Keratinocyte (primary cell): ENCODE measurements around the gene LOXHD1. TPM values are rescaled to one million over a fixed set of nuclear protein-coding genes. Genes with fewer than 3 reads are reported as not detected.

ENCODE experiments used
- DNase-seq: peaks from one replicate; pipeline ENCODE4 v3.0.0-alpha.2; 2011; ENCODE audit warnings: low read depth, missing footprints, low spot score
- FAIRE-seq: peaks from 2 replicates; lab custom pipeline; 2011; peaks lifted over from hg19 to GRCh38; lab: Jason Lieb, UNC
- H2AFZ ChIP-seq: 2 replicates; pipeline ENCODE4 v1.6.0; 2012; ENCODE audit warnings: low read length, control low read depth, inconsistent platforms; ENCODE audit not compliant: control insufficient read depth
- H3K27ac ChIP-seq: 2 replicates; pipeline ENCODE4 v1.5.1; 2011; ENCODE audit warnings: low read length; ENCODE audit not compliant: control insufficient read depth, insufficient read depth
- H3K27me3 ChIP-seq: 3 replicates; pipeline ENCODE4 v1.6.0; 2011; ENCODE audit warnings: low read length; ENCODE audit not compliant: control insufficient read depth, insufficient read depth; ENCODE audit errors: extremely low read depth
- H3K36me3 ChIP-seq, 2 experiments: 2 replicates in 1 of 2; 3 replicates in 1 of 2; pipeline ENCODE4 v1.5.1; 2011; ENCODE audit warnings: low read length in 2 of 2, mild to moderate bottlenecking in 1 of 2; ENCODE audit not compliant: control insufficient read depth in 2 of 2, insufficient read depth in 2 of 2; ENCODE audit errors: extremely low read depth in 1 of 2
- H3K4me1 ChIP-seq: 3 replicates; pipeline ENCODE4 v1.5.1; 2011; ENCODE audit warnings: low read length; ENCODE audit not compliant: control insufficient read depth, insufficient read depth; ENCODE audit errors: extremely low read depth
- H3K4me2 ChIP-seq: 3 replicates; pipeline ENCODE4 v1.6.0; 2011; ENCODE audit warnings: low read depth, low read length; ENCODE audit not compliant: control insufficient read depth, insufficient read depth; ENCODE audit errors: extremely low read depth
- H3K4me3 ChIP-seq, 3 experiments: fragments of 200-600 bp in 1 of 3; sonication (generic) in 1 of 3; 2 replicates in 2 of 3; 3 replicates in 1 of 3; pipeline ENCODE4 v1.5.1; 2011 to 2016; ENCODE audit warnings: low read length in 3 of 3, mild to moderate bottlenecking in 3 of 3, control low read depth in 2 of 3, inconsistent platforms in 1 of 3, low read depth in 1 of 3, mixed read lengths in 1 of 3, mixed run types in 1 of 3, moderate library complexity in 1 of 3; ENCODE audit not compliant: control insufficient read depth in 2 of 3, insufficient read depth in 2 of 3; ENCODE audit errors: extremely low read depth in 1 of 3
- H3K79me2 ChIP-seq: 2 replicates; pipeline ENCODE4 v1.6.0; 2012; ENCODE audit warnings: low read length; ENCODE audit not compliant: control insufficient read depth, insufficient read depth
- H3K9ac ChIP-seq: 3 replicates; pipeline ENCODE4 v1.6.0; 2011; ENCODE audit warnings: low read length; ENCODE audit not compliant: control insufficient read depth, insufficient read depth; ENCODE audit errors: extremely low read depth
- H3K9me1 ChIP-seq: 3 replicates; pipeline ENCODE4 v1.6.0; 2011; ENCODE audit warnings: low read length; ENCODE audit not compliant: control insufficient read depth, insufficient read depth; ENCODE audit errors: extremely low read depth
- H3K9me3 ChIP-seq: 2 replicates; pipeline ENCODE4 v1.5.1; 2012; ENCODE audit warnings: low read depth, low read length; ENCODE audit not compliant: control insufficient read depth
- H4K20me1 ChIP-seq: 3 replicates; pipeline ENCODE4 v1.6.0; 2011; ENCODE audit warnings: low read length; ENCODE audit not compliant: control insufficient read depth, insufficient read depth; ENCODE audit errors: extremely low read depth
- CTCF ChIP-seq, 3 experiments: IDR thresholded peaks in 1 of 3; conservative IDR thresholded peaks in 1 of 3; optimal IDR thresholded peaks in 1 of 3; 2 replicates in 2 of 3; 3 replicates in 1 of 3; pipeline versions ENCODE3 to v1.5.1; 2011; ENCODE audit warnings: low read length in 3 of 3, mild to moderate bottlenecking in 3 of 3, moderate library complexity in 2 of 3, control low read depth in 1 of 3, inconsistent platforms in 1 of 3; ENCODE audit not compliant: insufficient read depth in 2 of 3; ENCODE audit errors: extremely low read depth in 1 of 3
- EZH2 ChIP-seq: IDR thresholded peaks from one replicate; pipeline ENCODE4 v1.6.1; 2012; ENCODE audit warnings: inconsistent platforms, mild to moderate bottlenecking, low read length, moderate library complexity
- dilution Hi-C: fragments of 300-500 bp; cut with MboI; formaldehyde crosslinking; loops from one replicate; pipeline ENCODE4 v1.7.0; 2020; ENCODE audit warnings: low sequenced_read_pairs; ENCODE audit not compliant: extremely low pct_ligation_motif_present
- polyA plus RNA-seq, 5 experiments: library from polyadenylated mRNA; depleted of rRNA in 3 of 5; stranded (reverse) in 3 of 5; stranded (forward) in 1 of 5; unstranded in 1 of 5; fragments of >200 nt; gene quantifications; 1 replicate in 1 of 5; 2 replicates in 3 of 5; 3 replicates in 1 of 5; pipeline versions ENCODE4 v1.2.1 to v1.2.3, GENCODE V29; 2011 to 2012; ENCODE audit warnings: missing spikeins in 2 of 5, low read depth in 1 of 5, low replicate concordance in 1 of 5

LOXHD1 gene
- polyA plus RNA-seq, 1 donor (not counting 4 experiments of a cell fraction or from before 2014, with no cell fraction given): not detected

GRCh38 chr18:46569211-46569610 is 87.8 kb downstream of the LOXHD1 start:
- Histone ChIP-seq H3K27me3 (peaks cover 3% of the 10 kb centered on the region), H3K9ac (no peak overlapping the region), H3K4me2 (no peak overlapping the region), H3K27ac (no peak overlapping the region), H3K4me3 (no peak overlapping the region), H3K79me2 (no peaks in the 10 kb centered on the region), H3K9me3 (no peaks in the 10 kb centered on the region), H2AFZ (no peak overlapping the region), H4K20me1 (no peaks in the 10 kb centered on the region), H3K4me1 (no peaks in the 10 kb centered on the region), H3K36me3 (no peaks in the 10 kb centered on the region), H3K9me1 (no peaks in the 10 kb centered on the region)
- dilution Hi-C loops: no loop called here
- FAIRE-seq (no peak), DNase-seq (no peak)
- TF ChIP-seq CTCF (optimal IDR thresholded peaks at IDR 0.05 in 1 of 3, IDR thresholded peaks at IDR 0.05 in 1 of 3, conservative IDR thresholded peaks at IDR 0.05 in 1 of 3; ENCODE audit: extremely low read depth in 1 of 3, insufficient read depth in 2 of 3, low read length in 3 of 3): no peak

- H3K79me2 ChIP-seq: no peaks in the 10 kb centered on the region
- DNase-seq (no peak), FAIRE-seq (no peak)
- peaks cover 3% of the 10 kb centered on the region for H3K27me3 ChIP-seq
- H4K20me1 ChIP-seq: no peaks in the 10 kb centered on the region
- H3K4me2 ChIP-seq: no peak overlapping the region
- H3K9me1 ChIP-seq: no peaks in the 10 kb centered on the region
- no peak overlapping the region for H2AFZ ChIP-seq
- H3K4me1 ChIP-seq: no peaks in the 10 kb centered on the region
- no peak overlapping the region for H3K4me3 ChIP-seq
- TF ChIP-seq CTCF (optimal IDR thresholded peaks at IDR 0.05 in 1 of 3, IDR thresholded peaks at IDR 0.05 in 1 of 3, conservative IDR thresholded peaks at IDR 0.05 in 1 of 3; ENCODE audit: extremely low read depth in 1 of 3, insufficient read depth in 2 of 3, low read length in 3 of 3) (no peak), EZH2 (no peak)
- H3K36me3 ChIP-seq: no peaks in the 10 kb centered on the region
- H3K9me3 ChIP-seq: no peaks in the 10 kb centered on the region
- no peak overlapping the region for H3K27ac ChIP-seq
- dilution Hi-C loops: no loop called here
- no peak overlapping the region for H3K9ac ChIP-seq
Measured at GRCh38 chr18:46567196-46567595, 89.8 kb downstream of the LOXHD1 start.
